ENCODE results near the gene PEA15. TPM values are rescaled to one million over a fixed set of nuclear protein-coding genes. Genes with fewer than 3 reads are reported as not detected.

Gene PEA15
- total RNA-seq, 1 experiment from 2014 or later = 56.3 TPM

GRCh38 chr1:160211046-160211790 lies 6.0 kb downstream of the PEA15 start:
- no peak for ATAC-seq

More at GRCh38 chr1:160211046-160211790, 6.0 kb downstream of the PEA15 start:
- Mint-ChIP-seq H3K4me3 (no peak overlapping the region), H3K9me3 (no peaks in the 10 kb centered on the region), H3K27me3 (ENCODE audit: low read depth) (no peaks in the 10 kb centered on the region), H3K36me3 (peaks cover 53% of the 10 kb centered on the region), H3K27ac (no peak overlapping the region), H3K4me1 (peaks cover 50% of the 10 kb centered on the region)
- ChIA-PET CTCF (interaction anchor here (0.7 to 8.9 kb wide), 12 partner anchors 8 to 126 kb away, joined by 3 to 85 read pairs (median 9); partner anchors contain the start of genes CASQ1 and IGSF8), POLR2A (interaction anchor here (1.0 kb wide), 1 partner anchor 21 kb away, joined by 3 read pairs; the partner anchor contains the start of gene CASQ1)
- TF ChIP-seq ZNF121 (CRISPR knock-in tag; IDR thresholded peaks at IDR 0.05) (no peak), GABPB1 (CRISPR knock-in tag; IDR thresholded peaks at IDR 0.05) (no peak), FOXJ3 (CRISPR knock-in tag; IDR thresholded peaks at IDR 0.05; ENCODE audit: borderline replicate concordance) (no peak), ZNF263 (CRISPR knock-in tag; IDR thresholded peaks at IDR 0.05; ENCODE audit: low read depth) (no peak), NFYB (CRISPR knock-in tag; conservative IDR thresholded peaks at IDR 0.05; ENCODE audit: low read depth) (no peak), MLX (CRISPR knock-in tag; IDR thresholded peaks at IDR 0.05) (no peak), FOXP4 (CRISPR knock-in tag; IDR thresholded peaks at IDR 0.05) (no peak), SMAD4 (CRISPR knock-in tag; IDR thresholded peaks at IDR 0.05) (no peak), E2F5 (CRISPR knock-in tag; IDR thresholded peaks at IDR 0.05) (no peak), CREB1 (CRISPR knock-in tag; IDR thresholded peaks at IDR 0.05) (no peak), ETV6 (CRISPR knock-in tag; IDR thresholded peaks at IDR 0.05) (no peak), ZNF671 (CRISPR knock-in tag; IDR thresholded peaks at IDR 0.05) (no peak), NR1H2 (CRISPR knock-in tag; IDR thresholded peaks at IDR 0.05) (no peak), RORB (CRISPR knock-in tag; IDR thresholded peaks at IDR 0.05) (no peak), ZNF416 (CRISPR knock-in tag; IDR thresholded peaks at IDR 0.05) (no peak), ZNF219 (CRISPR knock-in tag; IDR thresholded peaks at IDR 0.05; ENCODE audit: borderline replicate concordance) (no peak), ARID4B (CRISPR knock-in tag; IDR thresholded peaks at IDR 0.05; ENCODE audit: borderline replicate concordance) (no peak), KAT7 (CRISPR knock-in tag; IDR thresholded peaks at IDR 0.05; ENCODE audit: borderline replicate concordance) (no peak)
- peak; percentile 39 for DNase-seq (ENCODE audit: low spot score)
